K562 (cell line): ENCODE results near the gene POMT2. TPM values are rescaled to one million over a fixed set of nuclear protein-coding genes. Genes with fewer than 3 reads are reported as not detected.
A peak's percentile ranks its signal among the peaks of the same experiment; 100 is the strongest.

Experiments
- ATAC-seq: fragments of 200-7000 bp; cut with Tn5 transposase; 3 replicates; pipeline ENCODE4 v1.9.1; 2020; ENCODE audit warnings: moderate library complexity
- BruUV-seq: library from RNA; stranded (reverse); fragments of 400-500 nt; replicated peaks from 2 replicates; lab custom pipeline; 2021; lab: Mats Ljungman, UMichigan
- CTCF ChIA-PET: fragments of 300-600 bp; formaldehyde crosslinking; extraction: SDS; loops from one replicate; lab custom pipeline; 2021; ENCODE audit warnings: low intra/inter-chr PET ratio; lab: Yijun Ruan, JAX
- POLR2A ChIA-PET: fragments of 300-600, 350-650 bp; sonication (Branson Sonifier 250); formaldehyde crosslinking; extraction: SDS; loops from one replicate; lab custom pipeline; 2021; ENCODE audit warnings: antibody characterized with exemption, inconsistent platforms; lab: Yijun Ruan, JAX
- DNase-seq, 4 experiments: peaks; one replicate each; pipeline versions ENCODE4 v3.0.0 to v3.0.0-alpha.2; 2011 to 2018; ENCODE audit warnings: low spot score in 3 of 4, mixed read lengths in 3 of 4; ENCODE audit errors: extremely low read depth in 1 of 4
- FAIRE-seq: peaks from 2 replicates; lab custom pipeline; 2011; peaks lifted over from hg19 to GRCh38; lab: Jason Lieb, UNC
- H2AFZ ChIP-seq: 2 replicates; pipeline ENCODE4 v1.6.0; 2011; ENCODE audit warnings: low read depth, low read length, control low read depth, inconsistent platforms
- H3K27ac ChIP-seq: fragments of 200-600 bp; 3 replicates; pipeline ENCODE4 v1.8.0; 2011; ENCODE audit warnings: low read depth, mild to moderate bottlenecking, control low read depth, inconsistent platforms, low read length, moderate library complexity, mixed read lengths; ENCODE audit errors: extremely low read depth
- H3K27me3 ChIP-seq, 2 experiments: fragments of 300-600 bp in 1 of 2; 2 replicates in 1 of 2; 3 replicates in 1 of 2; pipeline versions ENCODE4 v1.6.0 to v1.8.0; 2011; ENCODE audit warnings: inconsistent platforms in 2 of 2, low read length in 2 of 2, mild to moderate bottlenecking in 1 of 2, mixed read lengths in 1 of 2, moderate library complexity in 1 of 2; ENCODE audit not compliant: control insufficient read depth in 2 of 2, insufficient read depth in 2 of 2
- H3K36me3 ChIP-seq: fragments of 300-600 bp; 3 replicates; pipeline ENCODE4 v1.8.0; 2011; ENCODE audit warnings: mild to moderate bottlenecking, low read length, inconsistent platforms; ENCODE audit not compliant: control insufficient read depth, insufficient read depth
- H3K4me1 ChIP-seq, 2 experiments: fragments of 200-600 bp in 1 of 2; replicated peaks in 1 of 2; 2 replicates in 1 of 2; 3 replicates in 1 of 2; pipeline versions ENCODE4 v1.5.1 to v1.8.0; 2011; ENCODE audit warnings: inconsistent platforms in 2 of 2, low read length in 2 of 2, mild to moderate bottlenecking in 1 of 2, mixed read lengths in 1 of 2, moderate library complexity in 1 of 2; ENCODE audit not compliant: control insufficient read depth in 2 of 2, insufficient read depth in 2 of 2
- H3K4me2 ChIP-seq: 2 replicates; pipeline ENCODE4 v1.6.1; 2011; ENCODE audit warnings: low read length, control low read depth, inconsistent platforms, mixed read lengths; ENCODE audit not compliant: insufficient read depth
- H3K4me3 ChIP-seq: fragments of 200-600 bp; sonication (generic), shearing (Covaris generic); 2 replicates; pipeline ENCODE4 v1.5.1; 2016; ENCODE audit warnings: control low read depth, inconsistent platforms
- H3K79me2 ChIP-seq: fragments of 200-600 bp; 3 replicates; pipeline ENCODE4 v1.8.0; 2011; ENCODE audit warnings: low read length, inconsistent platforms; ENCODE audit not compliant: control insufficient read depth, insufficient read depth
- H3K9ac ChIP-seq, 2 experiments: 2 replicates each; pipeline versions ENCODE4 v1.6.0 to v1.6.1; 2011; ENCODE audit warnings: low read depth in 2 of 2, low read length in 2 of 2, control low read depth in 1 of 2, inconsistent platforms in 1 of 2, mild to moderate bottlenecking in 1 of 2, mixed read lengths in 1 of 2; ENCODE audit not compliant: insufficient read depth in 1 of 2
- H3K9me1 ChIP-seq: one replicate; pipeline ENCODE4 v1.6.0; 2011; ENCODE audit warnings: inconsistent platforms, mild to moderate bottlenecking, low read length, moderate library complexity; ENCODE audit not compliant: control insufficient read depth, insufficient read depth
- H3K9me3 ChIP-seq: replicated peaks from 2 replicates; pipeline ENCODE4 v1.5.1; 2011; ENCODE audit warnings: low read depth, low read length, inconsistent platforms; ENCODE audit not compliant: control insufficient read depth, insufficient read depth
- H4K20me1 ChIP-seq: replicated peaks from 2 replicates; pipeline ENCODE4 v1.6.1; 2011; ENCODE audit warnings: low read length, inconsistent platforms, mixed read lengths; ENCODE audit not compliant: control insufficient read depth, insufficient read depth
- ELF2 ChIP-seq: fragments of 250-450 bp; sonication (Bioruptor Pico); IDR thresholded peaks from 2 replicates; pipeline ENCODE4 v1.5.0; 2021; ENCODE audit warnings: mild to moderate bottlenecking
- NFYB ChIP-seq: IDR thresholded peaks from 2 replicates; pipeline ENCODE4 v1.6.1; 2011; ENCODE audit warnings: mild to moderate bottlenecking, moderate library complexity; ENCODE audit not compliant: insufficient read length; ENCODE audit errors: extremely low read depth
- SMC3 ChIP-seq: conservative IDR thresholded peaks from 2 replicates; pipeline ENCODE4 v1.6.1; 2011; ENCODE audit warnings: low read depth, low read length, improper control_type of control experiment; ENCODE audit not compliant: insufficient read depth
- ZSCAN32 ChIP-seq: fragments of 450-650 bp; formaldehyde crosslinking; IDR thresholded peaks from 2 replicates; pipeline ENCODE4 v1.4.0; 2020; ENCODE audit warnings: mild to moderate bottlenecking, moderate library complexity
- WGBS: fragments of 100-300 bp; shearing (Covaris generic); methylation state at CpG from one replicate; pipeline ENCODE4 v1.1.6; 2016; ENCODE audit warnings: low coverage, mixed read lengths; ENCODE audit not compliant: insufficient coverage; ENCODE audit errors: missing lambda C conversion rate; 5-methylcytosine and 5-hydroxymethylcytosine counted together
- in situ Hi-C: fragments of 300-500 bp; cut with MboI; formaldehyde crosslinking; loops from 4 replicates; pipeline ENCODE4 v1.15.0; 2018; ENCODE audit warnings: inconsistent platforms, mixed read lengths
- intact Hi-C: fragments of 100-400 bp; cut with micrococcal nuclease; formaldehyde crosslinking; loops from 2 replicates; pipeline ENCODE4 v1.14.2; 2022
- polyA plus RNA-seq, 8 experiments: library from polyadenylated mRNA; depleted of rRNA in 4 of 8; stranded (reverse) in 5 of 8; unstranded in 3 of 8; fragments of >200 nt; fragmentation: Nextera tagmentation in 2 of 8; fragmentation: Illumina TruSeq in 1 of 8; extraction: Ambion mirVana in 2 of 8; extraction: Trizol in 1 of 8; gene quantifications; 2 replicates each; pipeline versions ENCODE4 v1.2.1 to v1.2.3, GENCODE V29; 2011 to 2014; ENCODE audit warnings: inconsistent platforms in 1 of 8, missing spikeins in 1 of 8
- total RNA-seq, 7 experiments: library from RNA; depleted of rRNA in 6 of 7; stranded (reverse); fragments of >200 nt in 6 of 7; fragmentation: Illumina TruSeq in 2 of 7; extraction: Trizol in 2 of 7; gene quantifications; 2 replicates each; pipeline versions ENCODE4 v1.2.1 to v1.2.3, GENCODE V29; 2011 to 2021; ENCODE audit warnings: low replicate concordance in 1 of 7
- TF ChIP-seq, protein P1 (sequence below): fragments of 450-650 bp; IDR thresholded peaks from 2 replicates; pipeline ENCODE4 v1.6.1; 2016; ENCODE audit warnings: low read depth
- TF ChIP-seq, protein P2 (sequence below): fragments of 450-650 bp; conservative IDR thresholded peaks from 2 replicates; pipeline ENCODE4 v1.6.1; 2016; ENCODE audit warnings: missing genetic modification characterization, low read depth, mild to moderate bottlenecking, missing compliant biosample characterization, moderate library complexity

Gene POMT2
- total and polyA plus RNA-seq, 9 of the 15 experiments (the other 6 are each of a cell fraction or from before 2014, with no cell fraction given), result 0.39 to 16.6 (median 7.8) TPM

DNA sequence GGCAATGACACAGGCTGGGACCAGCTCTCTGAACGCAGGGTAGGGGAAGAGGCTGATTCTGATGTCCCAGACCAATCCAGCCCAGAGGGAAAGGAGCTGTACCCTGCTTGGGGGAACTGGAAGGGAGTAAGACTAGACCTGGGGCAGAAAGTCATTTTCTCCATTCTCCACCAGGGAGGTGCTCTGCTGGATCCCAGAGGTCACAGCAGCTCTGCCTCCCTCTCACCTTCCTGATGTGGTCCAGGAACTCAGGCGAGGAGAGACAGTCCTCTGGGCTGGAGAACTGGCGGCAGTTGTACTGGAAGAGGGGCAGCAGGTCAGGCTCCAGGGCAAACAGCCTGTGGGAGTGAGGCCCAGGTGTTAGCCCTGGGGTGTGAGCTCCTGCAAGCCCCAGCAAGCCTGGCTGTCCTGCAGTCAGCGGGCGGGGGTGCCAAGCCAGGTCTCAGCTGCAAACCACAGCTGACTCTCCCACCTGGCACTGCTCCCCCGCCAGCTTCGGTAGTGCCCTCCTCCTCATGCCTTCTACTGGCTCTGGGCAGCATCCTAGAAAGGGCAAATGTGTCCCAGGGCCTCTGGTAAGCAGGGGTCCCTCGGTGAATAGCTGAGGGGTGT, 51.6 kb downstream of the POMT2 start:
- no peaks in the 10 kb centered on the region for H3K9me1 ChIP-seq
- H3K27ac ChIP-seq, result no peak overlapping the region
- peak; percentile 50 for ATAC-seq
- H3K9ac ChIP-seq, result no peak overlapping the region
- WGBS, result 0% methylated on average over 3 of the region's 8 CpGs
- ChIA-PET POLR2A (interaction anchor here (0.8 to 1.3 kb wide), 3 partner anchors 10 to 133 kb away, joined by 3 read pairs; no protein-coding TSS in a partner anchor), CTCF (no interaction called here)
- peaks cover 0 to 43% of the 10 kb centered on the region in 2 experiments; a peak in 3 of 5 replicates for H3K27me3 ChIP-seq
- DNase-seq, result no peak
- H4K20me1 ChIP-seq, result no peaks in the 10 kb centered on the region
- no peaks in the 10 kb centered on the region for H3K79me2 ChIP-seq
- H3K4me2 ChIP-seq, result no peak overlapping the region
- BruUV-seq, result no TSS peak
- in situ Hi-C loops (no loop called here), intact Hi-C loops (no loop called here)
- H3K4me1 ChIP-seq, result peaks cover 0 to 14% of the 10 kb centered on the region in 2 experiments; a peak in 2 of 5 replicates
- H2AFZ ChIP-seq, result no peak overlapping the region
- FAIRE-seq, result no peak
- H3K36me3 ChIP-seq, result no peaks in the 10 kb centered on the region
- no peaks in the 10 kb centered on the region for H3K9me3 ChIP-seq
- H3K4me3 ChIP-seq, result no peak overlapping the region
- TF ChIP-seq ZSCAN32, result no peak
- no peak for TF ChIP-seq NFYB
- TF ChIP-seq SMC3, result no peak
- TF ChIP-seq, protein P1, sequence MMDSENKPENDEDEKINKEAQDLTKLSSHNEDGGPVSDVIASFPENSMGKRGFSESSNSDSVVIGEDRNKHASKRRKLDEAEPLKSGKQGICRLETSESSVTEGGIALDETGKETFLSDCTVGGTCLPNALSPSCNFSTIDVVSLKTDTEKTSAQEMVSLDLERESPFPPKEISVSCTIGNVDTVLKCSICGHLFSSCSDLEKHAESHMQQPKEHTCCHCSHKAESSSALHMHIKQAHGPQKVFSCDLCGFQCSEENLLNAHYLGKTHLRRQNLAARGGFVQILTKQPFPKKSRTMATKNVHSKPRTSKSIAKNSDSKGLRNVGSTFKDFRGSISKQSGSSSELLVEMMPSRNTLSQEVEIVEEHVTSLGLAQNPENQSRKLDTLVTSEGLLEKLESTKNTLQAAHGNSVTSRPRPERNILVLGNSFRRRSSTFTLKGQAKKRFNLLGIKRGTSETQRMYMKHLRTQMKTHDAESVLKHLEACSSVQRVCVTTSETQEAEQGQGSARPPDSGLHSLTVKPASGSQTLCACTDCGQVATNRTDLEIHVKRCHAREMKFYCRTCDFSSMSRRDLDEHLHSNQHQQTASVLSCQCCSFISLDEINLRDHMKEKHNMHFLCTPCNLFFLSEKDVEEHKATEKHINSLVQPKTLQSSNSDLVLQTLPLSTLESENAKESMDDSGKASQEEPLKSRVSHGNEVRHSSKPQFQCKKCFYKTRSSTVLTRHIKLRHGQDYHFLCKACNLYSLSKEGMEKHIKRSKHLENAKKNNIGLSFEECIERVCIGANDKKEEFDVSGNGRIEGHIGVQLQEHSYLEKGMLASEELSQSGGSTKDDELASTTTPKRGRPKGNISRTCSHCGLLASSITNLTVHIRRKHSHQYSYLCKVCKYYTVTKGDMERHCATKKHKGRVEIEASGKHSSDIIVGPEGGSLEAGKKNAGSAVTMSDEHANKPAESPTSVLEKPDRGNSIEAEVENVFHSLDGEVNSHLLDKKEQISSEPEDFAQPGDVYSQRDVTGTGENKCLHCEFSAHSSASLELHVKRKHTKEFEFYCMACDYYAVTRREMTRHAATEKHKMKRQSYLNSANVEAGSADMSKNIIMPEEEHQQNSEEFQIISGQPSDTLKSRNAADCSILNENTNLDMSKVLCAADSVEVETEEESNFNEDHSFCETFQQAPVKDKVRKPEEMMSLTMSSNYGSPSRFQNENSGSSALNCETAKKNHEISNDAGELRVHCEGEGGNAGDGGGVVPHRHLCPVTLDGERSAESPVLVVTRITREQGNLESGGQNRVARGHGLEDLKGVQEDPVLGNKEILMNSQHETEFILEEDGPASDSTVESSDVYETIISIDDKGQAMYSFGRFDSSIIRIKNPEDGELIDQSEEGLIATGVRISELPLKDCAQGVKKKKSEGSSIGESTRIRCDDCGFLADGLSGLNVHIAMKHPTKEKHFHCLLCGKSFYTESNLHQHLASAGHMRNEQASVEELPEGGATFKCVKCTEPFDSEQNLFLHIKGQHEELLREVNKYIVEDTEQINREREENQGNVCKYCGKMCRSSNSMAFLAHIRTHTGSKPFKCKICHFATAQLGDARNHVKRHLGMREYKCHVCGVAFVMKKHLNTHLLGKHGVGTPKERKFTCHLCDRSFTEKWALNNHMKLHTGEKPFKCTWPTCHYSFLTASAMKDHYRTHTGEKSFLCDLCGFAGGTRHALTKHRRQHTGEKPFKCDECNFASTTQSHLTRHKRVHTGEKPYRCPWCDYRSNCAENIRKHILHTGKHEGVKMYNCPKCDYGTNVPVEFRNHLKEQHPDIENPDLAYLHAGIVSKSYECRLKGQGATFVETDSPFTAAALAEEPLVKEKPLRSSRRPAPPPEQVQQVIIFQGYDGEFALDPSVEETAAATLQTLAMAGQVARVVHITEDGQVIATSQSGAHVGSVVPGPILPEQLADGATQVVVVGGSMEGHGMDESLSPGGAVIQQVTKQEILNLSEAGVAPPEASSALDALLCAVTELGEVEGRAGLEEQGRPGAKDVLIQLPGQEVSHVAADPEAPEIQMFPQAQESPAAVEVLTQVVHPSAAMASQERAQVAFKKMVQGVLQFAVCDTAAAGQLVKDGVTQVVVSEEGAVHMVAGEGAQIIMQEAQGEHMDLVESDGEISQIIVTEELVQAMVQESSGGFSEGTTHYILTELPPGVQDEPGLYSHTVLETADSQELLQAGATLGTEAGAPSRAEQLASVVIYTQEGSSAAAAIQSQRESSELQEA, result no peak
- TF ChIP-seq, protein P2, sequence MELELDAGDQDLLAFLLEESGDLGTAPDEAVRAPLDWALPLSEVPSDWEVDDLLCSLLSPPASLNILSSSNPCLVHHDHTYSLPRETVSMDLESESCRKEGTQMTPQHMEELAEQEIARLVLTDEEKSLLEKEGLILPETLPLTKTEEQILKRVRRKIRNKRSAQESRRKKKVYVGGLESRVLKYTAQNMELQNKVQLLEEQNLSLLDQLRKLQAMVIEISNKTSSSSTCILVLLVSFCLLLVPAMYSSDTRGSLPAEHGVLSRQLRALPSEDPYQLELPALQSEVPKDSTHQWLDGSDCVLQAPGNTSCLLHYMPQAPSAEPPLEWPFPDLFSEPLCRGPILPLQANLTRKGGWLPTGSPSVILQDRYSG (tag), result no peak
- TF ChIP-seq ELF2 (CRISPR knock-in tag), result no peak
